Prostate gland (tissue), 2 donors: Measurements from ENCODE around the gene LARP6.

Source experiments
- CTCF ChIP-seq, 4 experiments: fragments of 200-600 bp in 2 of 4; fragments of 450-650 bp in 2 of 4; sonication (generic) in 2 of 4; IDR thresholded peaks; 1 replicate in 3 of 4; 2 replicates in 1 of 4; pipeline ENCODE4 v1.5.1; 2016 to 2019; ENCODE audit warnings: antibody characterized with exemption in 4 of 4, mild to moderate bottlenecking in 2 of 4, moderate library complexity in 2 of 4
- POLR2A ChIP-seq: fragments of 450-650 bp; IDR thresholded peaks from one replicate; pipeline ENCODE4 v1.6.1; 2016; ENCODE audit warnings: antibody characterized with exemption, mild to moderate bottlenecking
- POLR2AphosphoS5 ChIP-seq: sonication (generic); formaldehyde crosslinking; IDR thresholded peaks from one replicate; pipeline ENCODE4 v1.6.1; 2017; ENCODE audit warnings: antibody characterized with exemption

DNA sequence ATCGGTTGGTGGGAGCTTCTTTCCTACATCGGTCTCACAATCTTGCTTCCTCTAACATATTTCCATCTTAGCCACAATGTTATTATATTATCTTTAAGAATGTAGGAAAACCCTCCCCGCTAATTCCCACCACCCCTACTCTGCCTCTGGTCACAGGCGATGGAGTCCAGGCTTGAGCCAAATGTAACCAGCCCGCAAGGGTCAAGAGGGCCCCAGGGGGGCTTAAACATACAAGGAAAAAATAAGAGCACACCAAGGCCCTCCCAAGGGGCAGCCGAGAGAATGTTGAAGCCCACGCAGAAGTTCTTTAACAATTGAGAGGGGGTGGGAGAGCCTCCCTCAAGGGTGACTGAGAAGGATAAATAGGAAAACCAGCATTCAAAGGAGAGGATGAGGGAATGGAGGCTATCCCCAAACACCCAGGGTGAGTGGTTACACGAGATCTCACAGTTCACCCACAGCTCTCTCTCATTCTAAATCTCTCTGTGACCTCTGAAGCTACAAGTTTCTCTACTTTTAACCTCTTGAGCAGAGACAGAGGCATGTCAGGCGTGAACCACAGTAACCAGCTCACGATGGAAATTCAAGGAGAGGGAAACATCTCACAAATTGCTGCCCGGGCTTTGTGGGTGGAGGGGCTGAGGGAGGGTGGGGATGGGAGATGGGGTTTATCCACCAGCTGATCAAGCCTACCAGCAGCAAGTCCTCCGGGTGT is 59.2 kb downstream of the LARP6 start:
- no peak for TF ChIP-seq POLR2A
- TF ChIP-seq CTCF (IDR thresholded peaks at IDR 0.05): no peak
- TF ChIP-seq POLR2AphosphoS5: no peak
